Thymus (tissue), 11 donors: ENCODE measurements around the gene ANGEL2. TPM values are rescaled to one million over a fixed set of nuclear protein-coding genes. Genes with fewer than 3 reads are reported as not detected.

Experiments used
- DNase-seq, 9 donors: peaks; one replicate each; pipeline ENCODE4 v3.0.0-alpha.2; 2013; ENCODE audit warnings: low spot score in 9 of 9, low read depth in 6 of 9, missing footprints in 1 of 9
- H3K27ac ChIP-seq, 2 donors: one replicate each; pipeline ENCODE4 v1.5.1; 2013; ENCODE audit warnings: control low read depth in 1 of 2, low read depth in 1 of 2, low read length in 1 of 2, mild to moderate bottlenecking in 1 of 2, moderate library complexity in 1 of 2
- H3K27me3 ChIP-seq, 2 donors: one replicate each; pipeline ENCODE4 v1.5.1; 2013; ENCODE audit warnings: low read length in 1 of 2; ENCODE audit not compliant: control insufficient read depth in 2 of 2, insufficient read depth in 1 of 2
- H3K36me3 ChIP-seq, 2 donors: one replicate each; pipeline ENCODE4 v1.5.1; 2013; ENCODE audit warnings: low read length in 1 of 2, mild to moderate bottlenecking in 1 of 2, moderate library complexity in 1 of 2; ENCODE audit not compliant: control insufficient read depth in 2 of 2, insufficient read depth in 2 of 2
- H3K4me1 ChIP-seq, 2 donors: one replicate each; pipeline ENCODE4 v1.5.1; 2013; ENCODE audit warnings: low read length in 2 of 2; ENCODE audit not compliant: control insufficient read depth in 2 of 2, insufficient read depth in 2 of 2
- H3K4me3 ChIP-seq, 2 donors: one replicate each; pipeline ENCODE4 v1.5.1; 2013; ENCODE audit warnings: low read length in 2 of 2, control low read depth in 1 of 2, mild to moderate bottlenecking in 1 of 2
- H3K9me3 ChIP-seq, 2 donors: one replicate each; pipeline ENCODE4 v1.5.1; 2013; ENCODE audit warnings: low read length in 1 of 2, mild to moderate bottlenecking in 1 of 2; ENCODE audit not compliant: control insufficient read depth in 2 of 2, insufficient read depth in 1 of 2
- WGBS: extraction: QIAGEN DNeasy Blood & Tissue Kit; methylation state at CpG from one replicate; pipeline ENCODE4 v1.1.7; 2013; 5-methylcytosine and 5-hydroxymethylcytosine counted together
- polyA plus RNA-seq: library from polyadenylated mRNA; stranded (reverse); fragments of 200-250 nt; gene quantifications from one replicate; pipeline ENCODE4 v1.2.3, GENCODE V29; 2013
- total RNA-seq: library from RNA; stranded (reverse); fragments of 120-200 nt; gene quantifications from one replicate; pipeline ENCODE4 v1.2.4, GENCODE V29; 2013
- donor health status: healthy.

The ANGEL2 gene
- total and polyA plus RNA-seq, 2 donors: 27.5 to 35.6 TPM

DNA sequence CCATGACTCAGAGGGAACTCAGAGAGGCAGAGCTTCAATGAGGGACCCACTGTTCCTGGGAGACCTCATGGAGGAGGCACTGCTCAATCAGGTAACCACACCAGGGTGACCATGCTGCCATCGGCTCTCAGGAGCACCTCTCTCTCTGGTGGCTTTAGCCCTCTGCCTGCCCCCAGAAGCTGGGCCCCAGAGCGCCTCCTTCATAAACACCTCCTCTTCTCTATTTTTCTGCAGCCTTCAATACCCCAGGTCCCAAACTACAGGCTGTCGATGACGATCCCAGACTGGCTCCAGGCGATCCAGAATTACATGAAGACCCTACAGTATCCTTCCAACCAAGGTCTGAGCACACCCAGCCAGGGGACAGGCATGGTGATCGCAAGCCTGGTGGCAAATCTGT lies 54.7 kb downstream of the ANGEL2 start:
- 98% methylated on average over 6 of the region's 6 CpGs for WGBS
- no peak overlapping the region for H3K27ac ChIP-seq
- no peak for DNase-seq
- H3K4me3 ChIP-seq: no peak overlapping the region
- H3K27me3 ChIP-seq: no peaks in the 10 kb centered on the region
- H3K36me3 ChIP-seq: no peaks in the 10 kb centered on the region
- H3K4me1 ChIP-seq: peaks cover 3 to 19% of the 10 kb centered on the region in 2 donors
- no peaks in the 10 kb centered on the region for H3K9me3 ChIP-seq

DNA sequence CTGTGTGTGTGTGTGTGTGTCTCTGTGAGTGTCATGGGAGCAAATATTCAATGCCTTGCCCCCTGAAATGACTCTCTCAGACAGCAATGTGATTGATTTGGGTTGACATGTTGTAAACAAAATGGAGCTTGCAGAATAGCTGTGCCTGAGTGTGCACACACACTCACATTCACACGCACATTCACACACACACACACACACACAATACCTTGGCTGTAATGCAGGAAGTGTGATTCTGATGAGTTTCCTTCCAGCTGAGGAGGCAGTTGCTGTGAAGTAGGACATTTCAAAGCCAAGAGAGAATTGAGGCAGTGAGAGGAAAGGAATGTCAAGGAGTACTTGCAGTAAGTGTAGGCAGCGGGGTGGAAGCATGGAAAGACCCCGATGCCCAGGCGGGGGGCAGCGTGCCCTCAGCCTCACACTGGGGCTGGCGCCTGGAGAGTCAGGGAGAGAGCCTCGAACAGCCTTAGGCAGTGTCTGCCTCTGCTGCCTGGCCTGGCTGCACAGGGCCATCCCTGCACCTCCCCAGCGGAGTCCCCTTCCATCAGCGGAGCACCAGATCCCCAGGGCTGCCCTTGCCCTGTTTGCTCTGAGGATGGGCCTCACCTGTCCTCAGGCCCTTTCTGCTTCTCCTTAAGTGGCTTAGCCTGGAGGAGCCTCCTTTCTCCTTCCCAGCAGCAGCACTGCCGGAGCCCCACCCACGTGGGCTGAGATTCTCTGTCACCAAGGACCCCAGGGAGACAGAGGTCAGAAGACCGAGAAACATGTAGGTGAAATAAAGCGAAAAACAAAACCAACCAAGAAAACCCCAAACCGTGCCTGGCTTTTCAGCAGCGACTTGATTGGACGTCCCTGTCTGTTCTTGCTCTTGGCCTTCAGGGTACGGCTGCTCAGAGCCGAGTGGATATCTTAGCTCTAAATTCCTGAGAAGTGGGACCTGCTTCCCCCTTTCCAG lies 56.1 kb downstream of the ANGEL2 start:
- no peak for DNase-seq
- Histone ChIP-seq H3K9me3 (no peaks in the 10 kb centered on the region), H3K27me3 (no peaks in the 10 kb centered on the region), H3K4me3 (no peak overlapping the region), H3K4me1 (peaks cover 3 to 28% of the 10 kb centered on the region in 2 donors), H3K27ac (no peak overlapping the region), H3K36me3 (no peaks in the 10 kb centered on the region)
- WGBS: 93% methylated on average over 18 of the region's 18 CpGs

DNA sequence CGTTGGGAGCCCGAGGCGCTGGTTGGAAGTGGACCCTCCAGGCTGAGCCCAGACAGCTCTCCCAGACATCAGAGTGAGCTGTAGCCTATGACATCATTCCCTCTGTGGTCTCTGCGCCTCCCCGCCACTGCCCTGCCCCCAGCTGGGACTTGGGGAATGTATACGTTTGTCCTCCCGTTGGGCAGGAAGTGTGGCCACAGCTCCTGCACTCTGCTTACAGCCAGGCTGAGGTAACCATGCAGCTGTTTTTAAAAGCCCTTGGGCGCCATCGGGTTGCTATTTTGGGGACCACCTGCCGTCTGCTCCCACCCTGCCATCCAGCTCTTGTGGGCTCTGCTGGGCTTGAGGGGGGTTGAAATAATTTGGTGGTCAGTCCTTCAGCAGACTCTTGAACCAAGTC lies 57.5 kb downstream of the ANGEL2 start:
- H3K4me3 ChIP-seq: no peak overlapping the region
- H3K4me1 ChIP-seq: peaks cover 3 to 30% of the 10 kb centered on the region in 2 donors
- H3K27ac ChIP-seq: peak overlapping the region in 1 of 2 donors; percentile 36
- H3K36me3 ChIP-seq: no peaks in the 10 kb centered on the region
- 39% methylated on average over 10 of the region's 10 CpGs for WGBS
- peak in 1 of 9 donors; percentile 31 for DNase-seq
- no peaks in the 10 kb centered on the region for H3K9me3 ChIP-seq
- H3K27me3 ChIP-seq: no peaks in the 10 kb centered on the region

DNA sequence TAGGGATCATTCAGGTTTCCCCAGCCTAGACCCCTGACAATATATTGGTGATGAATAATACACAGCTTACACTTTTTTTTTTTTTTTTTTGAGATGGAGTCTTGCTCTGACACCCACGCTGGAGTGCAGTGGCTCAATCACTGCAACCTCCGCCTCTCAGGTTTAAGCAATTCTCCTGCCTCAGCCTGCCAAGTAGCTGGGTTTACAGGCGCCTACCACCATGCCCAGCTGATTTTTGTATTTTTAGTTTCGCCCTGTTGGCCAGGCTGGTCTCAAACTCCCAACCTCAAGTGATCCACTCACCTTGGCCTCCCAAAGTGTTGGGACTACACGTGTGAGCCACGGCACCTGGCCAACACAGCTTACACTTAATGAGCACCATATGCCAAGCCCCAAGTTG lies 58.1 kb downstream of the ANGEL2 start:
- DNase-seq: no peak
- Histone ChIP-seq H3K36me3 (no peaks in the 10 kb centered on the region), H3K27ac (no peak overlapping the region), H3K9me3 (no peaks in the 10 kb centered on the region), H3K27me3 (peaks cover 0 to 2% of the 10 kb centered on the region in 2 donors), H3K4me3 (no peak overlapping the region), H3K4me1 (peaks cover 3 to 35% of the 10 kb centered on the region in 2 donors)
- WGBS: 92% methylated on average over 6 of the region's 6 CpGs

DNA sequence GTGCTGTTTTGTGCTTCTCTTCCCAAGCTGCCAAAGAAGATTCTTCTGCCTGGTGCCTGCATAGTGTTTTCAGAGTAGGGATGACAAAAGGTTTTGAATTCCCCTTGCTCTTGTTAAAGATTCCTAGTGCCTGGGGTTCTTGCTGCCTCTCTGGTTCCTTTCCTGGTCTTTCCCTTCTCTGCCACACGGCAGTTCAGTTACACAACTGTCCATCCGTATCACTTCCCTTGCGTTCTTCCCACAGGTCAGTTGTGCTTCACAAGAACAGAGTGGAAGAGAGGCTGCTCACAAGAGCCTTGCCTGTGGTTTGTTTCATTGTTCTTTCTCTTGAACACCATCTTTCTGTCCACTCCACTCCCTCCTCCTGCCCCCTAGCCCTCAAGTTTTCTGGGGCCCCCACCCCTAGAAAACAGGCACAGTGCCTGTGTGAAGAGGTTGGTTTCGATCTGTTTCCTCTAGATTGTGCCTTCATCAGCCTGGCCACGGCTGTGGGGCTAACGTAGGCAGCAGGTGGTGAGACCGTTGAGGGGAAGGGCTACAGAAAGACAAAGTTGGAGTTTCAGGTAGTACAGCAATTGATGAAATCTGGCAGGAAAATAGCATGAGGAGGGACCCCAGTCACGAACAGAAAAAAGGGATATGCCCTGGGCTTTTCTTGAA lies 59.6 kb downstream of the ANGEL2 start:
- DNase-seq: no peak
- Histone ChIP-seq H3K36me3 (no peaks in the 10 kb centered on the region), H3K4me1 (peaks cover 6 to 42% of the 10 kb centered on the region in 2 donors), H3K9me3 (no peaks in the 10 kb centered on the region), H3K27ac (no peak overlapping the region), H3K4me3 (no peak overlapping the region), H3K27me3 (peaks cover 0 to 13% of the 10 kb centered on the region in 2 donors)
- WGBS: 37% methylated on average over 8 of the region's 8 CpGs

DNA sequence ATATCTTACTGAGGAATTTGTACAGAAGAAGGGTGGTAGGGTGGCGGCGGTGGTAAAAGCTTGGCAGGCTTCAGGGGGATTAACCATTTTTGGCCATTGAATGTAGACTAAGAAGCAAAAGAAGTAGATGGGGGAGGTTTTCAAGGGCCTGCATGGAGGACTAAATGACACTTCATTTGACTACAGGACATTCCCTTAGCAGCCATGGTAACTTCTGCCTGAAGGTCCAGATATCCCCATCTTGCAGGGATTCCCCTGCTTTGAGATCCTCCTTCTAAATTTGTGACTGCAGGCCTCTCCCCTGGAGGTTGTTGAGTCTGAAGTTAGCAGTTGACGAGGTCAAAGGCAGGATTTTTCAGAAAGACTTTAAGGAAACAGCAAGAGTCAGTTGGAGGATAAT lies 60.6 kb downstream of the ANGEL2 start:
- Histone ChIP-seq H3K4me3 (no peak overlapping the region), H3K9me3 (peaks cover 0 to 2% of the 10 kb centered on the region in 2 donors), H3K4me1 (peaks cover 6 to 47% of the 10 kb centered on the region in 2 donors), H3K27me3 (peaks cover 0 to 21% of the 10 kb centered on the region in 2 donors), H3K27ac (no peak overlapping the region), H3K36me3 (no peaks in the 10 kb centered on the region)
- no peak for DNase-seq
- WGBS: 98% methylated on average over 3 of the region's 3 CpGs

DNA sequence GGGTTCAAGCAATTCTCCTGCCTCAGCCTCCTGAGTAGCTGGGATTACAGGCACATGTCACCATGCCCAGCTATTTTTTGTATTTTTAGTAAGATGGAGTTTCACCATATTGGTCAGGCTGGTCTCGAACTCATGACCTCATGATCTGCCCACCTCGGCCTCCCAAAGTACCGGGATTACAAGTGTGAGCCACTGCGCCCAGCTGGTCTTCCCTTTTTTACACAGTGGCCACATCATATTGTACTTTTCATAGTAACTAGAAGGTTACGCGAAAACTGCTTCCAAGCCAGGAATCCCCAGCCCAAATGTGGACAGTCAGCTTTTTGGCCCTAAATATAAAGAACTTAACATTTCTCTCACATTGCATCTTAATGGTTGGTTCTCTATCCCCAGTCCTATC lies 61.2 kb downstream of the ANGEL2 start:
- no peak for DNase-seq
- Histone ChIP-seq H3K4me3 (no peak overlapping the region), H3K4me1 (peaks cover 6 to 53% of the 10 kb centered on the region in 2 donors), H3K27me3 (peaks cover 0 to 27% of the 10 kb centered on the region in 2 donors), H3K9me3 (peaks cover 0 to 2% of the 10 kb centered on the region in 2 donors), H3K27ac (no peak overlapping the region), H3K36me3 (no peaks in the 10 kb centered on the region)
- 98% methylated on average over 6 of the region's 6 CpGs for whole genome bisulfite sequencing

DNA sequence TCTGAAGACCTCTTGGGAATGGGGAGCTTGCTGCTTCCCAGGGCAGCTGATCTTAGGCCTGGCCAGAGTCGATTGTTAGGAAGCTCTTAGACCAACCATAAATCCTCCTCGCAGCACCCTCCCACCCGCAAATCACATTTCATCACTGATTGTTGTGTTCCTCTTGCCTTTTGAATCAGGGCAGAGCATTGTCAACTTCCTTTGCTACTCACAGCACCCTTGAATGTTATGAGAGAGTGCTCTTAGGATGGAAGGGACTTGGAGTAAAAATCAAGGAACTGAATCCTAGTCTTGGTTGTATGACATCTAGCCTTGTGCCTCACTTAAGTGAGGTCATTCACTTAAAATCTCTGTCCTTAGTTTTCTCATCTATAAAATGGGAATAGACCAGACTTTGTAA lies 62.3 kb downstream of the ANGEL2 start:
- H3K4me3 ChIP-seq: no peak overlapping the region
- 93% methylated on average over 3 of the region's 3 CpGs for WGBS
- no peaks in the 10 kb centered on the region for H3K36me3 ChIP-seq
- no peak overlapping the region for H3K27ac ChIP-seq
- H3K27me3 ChIP-seq: peaks cover 0 to 30% of the 10 kb centered on the region in 2 donors
- DNase-seq: no peak
- H3K4me1 ChIP-seq: peaks cover 6 to 46% of the 10 kb centered on the region in 2 donors
- H3K9me3 ChIP-seq: peaks cover 0 to 2% of the 10 kb centered on the region in 2 donors

DNA sequence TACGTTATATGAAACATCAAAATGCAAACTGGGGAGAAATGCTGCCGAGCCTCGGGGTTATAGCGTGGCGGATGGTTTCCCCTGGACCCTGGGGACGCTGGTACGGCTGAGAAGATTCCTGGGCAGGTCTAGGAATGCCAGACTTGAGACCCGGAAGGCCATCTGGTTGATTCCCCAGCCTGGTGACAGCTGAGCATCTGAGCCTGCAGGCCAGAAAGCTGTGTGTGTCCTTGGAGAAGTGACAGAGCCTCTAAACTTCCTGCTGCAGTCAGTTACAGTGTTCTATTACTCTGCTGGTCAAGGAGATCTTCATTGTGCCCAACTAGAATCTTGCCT lies 63.1 kb downstream of the ANGEL2 start:
- DNase-seq: no peak
- Histone ChIP-seq H3K27ac (peak overlapping the region in 1 of 2 donors; percentile 62), H3K4me3 (no peak overlapping the region)

More for the DNA sequence above, 63.1 kb downstream of the ANGEL2 start:
- WGBS: 93% methylated on average over 8 of the region's 8 CpGs
- H3K36me3 ChIP-seq: no peaks in the 10 kb centered on the region
- peaks cover 0 to 2% of the 10 kb centered on the region in 2 donors for H3K9me3 ChIP-seq
- H3K4me1 ChIP-seq: peaks cover 3 to 39% of the 10 kb centered on the region in 2 donors
- H3K27me3 ChIP-seq: peaks cover 0 to 30% of the 10 kb centered on the region in 2 donors
